ENCODE measurements around the gene IL17RD. TPM values are rescaled to one million over a fixed set of nuclear protein-coding genes. Genes with fewer than 3 reads are reported as not detected.

Gene IL17RD
- polyA plus RNA-seq, 3 donors: 49.5 to 60.5 (median 58.4) TPM

DNA sequence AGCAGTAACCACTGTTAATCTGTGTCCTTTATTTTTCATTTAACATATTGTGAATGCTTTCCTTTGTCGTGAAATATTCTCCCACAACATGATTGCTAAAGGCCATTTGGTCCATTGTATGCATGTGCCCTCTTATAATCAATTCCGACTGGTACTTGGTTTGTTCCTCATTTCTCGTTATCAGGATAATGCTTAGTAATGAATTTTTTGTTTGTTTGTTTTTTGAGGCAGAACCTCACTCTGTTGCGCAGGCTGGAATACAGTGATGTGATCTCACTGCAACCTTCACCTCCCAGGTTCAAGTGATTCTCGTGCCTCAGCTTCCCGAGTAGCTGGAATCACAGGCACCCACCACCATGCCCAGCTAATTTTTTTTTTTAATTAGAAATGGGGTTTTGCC, 82.7 kb downstream of the IL17RD start:
- DNase-seq (ENCODE audit: extremely low read depth in 1 of 11, low read depth in 9 of 11, low spot score in 4 of 11): no peak

DNA sequence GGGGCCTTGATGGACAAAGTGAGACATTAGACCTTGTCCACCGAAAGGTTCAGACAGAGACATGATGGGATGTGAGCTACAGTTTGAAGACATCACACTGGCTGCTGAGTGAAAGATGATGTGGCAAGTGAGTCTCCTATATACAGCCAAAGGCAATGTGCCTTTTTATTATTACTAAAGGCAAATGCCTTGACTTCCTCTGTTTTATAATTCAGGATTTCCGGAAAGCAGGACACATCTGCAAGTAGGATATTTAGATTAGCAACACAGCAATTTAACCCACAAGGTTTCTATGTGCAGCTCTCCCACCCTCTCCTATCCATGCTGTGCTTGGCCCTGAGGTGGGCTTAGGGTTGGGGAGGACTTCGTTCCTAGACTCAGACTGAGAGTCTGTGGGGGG, 84.0 kb downstream of the IL17RD start:
- no peak for DNase-seq (ENCODE audit: extremely low read depth in 1 of 11, low read depth in 9 of 11, low spot score in 4 of 11)

DNA sequence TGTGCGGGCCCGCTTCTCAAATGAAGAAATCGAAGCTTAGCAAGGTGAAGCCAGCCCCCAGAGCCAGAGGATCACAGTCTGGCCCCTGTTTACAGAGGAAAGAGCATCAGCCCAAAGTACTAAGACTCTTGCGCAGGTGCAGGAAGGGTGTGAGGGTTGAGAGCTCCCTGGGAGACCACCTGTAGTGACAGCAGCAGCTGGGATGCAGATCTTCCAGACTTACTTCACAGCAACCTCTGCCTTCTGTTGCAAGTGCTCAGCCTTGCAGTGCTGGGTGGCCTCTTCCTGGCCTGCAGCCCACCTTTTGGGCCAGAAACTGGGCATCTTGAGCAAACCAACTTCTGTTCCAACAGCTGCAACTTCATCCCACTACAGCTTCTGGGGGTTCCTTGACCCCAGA, 85.0 kb downstream of the IL17RD start:
- DNase-seq (ENCODE audit: extremely low read depth in 1 of 11, low read depth in 9 of 11, low spot score in 4 of 11): no peak

DNA sequence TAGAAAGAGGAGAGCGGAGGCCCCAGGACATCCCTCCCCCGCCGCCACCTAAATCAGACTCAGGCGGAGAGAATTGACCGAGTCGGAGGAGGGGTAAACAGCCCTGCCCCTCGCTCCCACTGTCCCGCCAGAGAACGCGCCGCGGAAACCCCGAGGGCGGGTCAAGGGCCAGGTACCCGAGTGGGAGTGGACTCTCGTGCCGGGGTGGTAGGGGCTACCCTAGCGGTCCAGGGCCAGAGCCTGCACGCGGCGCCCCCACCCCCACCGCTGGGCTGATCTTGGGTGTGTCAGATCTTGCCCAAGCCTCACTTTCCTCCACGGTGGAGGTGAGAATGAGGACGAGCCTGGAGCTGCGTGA, 85.7 kb downstream of the IL17RD start:
- no peak for DNase-seq (ENCODE audit: extremely low read depth in 1 of 11, low read depth in 9 of 11, low spot score in 4 of 11)

DNA sequence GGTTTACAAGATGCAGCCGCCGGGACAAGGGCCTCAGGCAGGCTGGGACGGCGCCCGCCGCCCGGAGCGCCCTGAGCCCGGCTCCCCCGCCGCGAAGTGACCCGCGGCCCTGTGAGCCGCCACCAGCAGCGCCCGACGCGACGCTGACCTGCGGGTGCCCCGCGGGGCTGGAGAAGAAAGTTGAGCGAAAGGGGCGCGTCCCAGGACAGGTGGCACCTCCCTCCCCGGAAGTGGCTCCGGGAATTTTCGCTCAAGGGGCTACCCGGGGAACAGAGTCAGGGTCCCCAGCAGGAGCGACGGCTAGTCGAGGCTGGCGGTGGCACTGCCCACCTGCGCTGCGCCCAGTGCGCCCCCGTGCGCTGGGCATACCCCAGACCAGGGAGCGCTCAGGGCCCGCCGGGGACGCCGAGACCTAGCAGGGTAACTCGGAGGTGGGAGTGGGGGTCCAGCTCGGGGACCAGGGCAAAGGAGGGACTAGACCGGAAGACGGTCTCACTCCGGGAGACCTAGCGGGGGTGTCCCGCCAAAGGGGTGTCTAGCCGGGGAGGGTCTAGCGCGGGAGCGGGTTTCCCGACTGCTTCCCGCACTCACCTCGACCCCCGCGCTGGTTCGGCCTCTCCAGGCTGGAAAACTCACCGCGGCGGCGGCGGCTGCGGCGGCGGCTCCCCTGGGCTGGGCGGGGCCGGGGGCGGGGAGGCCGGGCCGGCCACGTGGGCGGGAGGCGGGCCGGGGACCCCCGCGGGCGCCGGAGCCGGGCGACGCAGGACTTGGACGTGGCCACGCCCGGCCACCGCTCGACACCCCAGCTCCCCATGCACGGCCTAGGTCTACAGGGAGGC, 86.3 kb downstream of the IL17RD start:
- DNase-seq (ENCODE audit: extremely low read depth in 1 of 11, low read depth in 9 of 11, low spot score in 4 of 11): peak in 7 of 11 donors; percentile 29 to 62 (median 57)

DNA sequence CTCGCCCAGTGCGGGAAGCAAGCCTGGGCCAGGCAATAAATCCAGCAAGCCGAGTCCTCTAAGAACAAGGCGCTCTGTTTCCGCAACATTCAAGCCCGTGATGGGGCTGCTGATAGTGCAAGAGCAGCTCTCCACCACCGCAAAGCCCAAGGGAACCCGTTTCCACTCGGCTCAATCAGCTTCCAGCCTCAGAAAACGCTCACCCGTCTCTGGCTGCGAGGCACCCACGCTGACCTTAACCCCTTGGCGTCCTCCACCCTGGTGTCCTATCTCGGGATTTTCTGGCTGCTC, 86.9 kb downstream of the IL17RD start:
- peak in 6 of 11 donors; percentile 26 to 52 (median 38) for DNase-seq (ENCODE audit: extremely low read depth in 1 of 11, low read depth in 9 of 11, low spot score in 4 of 11)

DNA sequence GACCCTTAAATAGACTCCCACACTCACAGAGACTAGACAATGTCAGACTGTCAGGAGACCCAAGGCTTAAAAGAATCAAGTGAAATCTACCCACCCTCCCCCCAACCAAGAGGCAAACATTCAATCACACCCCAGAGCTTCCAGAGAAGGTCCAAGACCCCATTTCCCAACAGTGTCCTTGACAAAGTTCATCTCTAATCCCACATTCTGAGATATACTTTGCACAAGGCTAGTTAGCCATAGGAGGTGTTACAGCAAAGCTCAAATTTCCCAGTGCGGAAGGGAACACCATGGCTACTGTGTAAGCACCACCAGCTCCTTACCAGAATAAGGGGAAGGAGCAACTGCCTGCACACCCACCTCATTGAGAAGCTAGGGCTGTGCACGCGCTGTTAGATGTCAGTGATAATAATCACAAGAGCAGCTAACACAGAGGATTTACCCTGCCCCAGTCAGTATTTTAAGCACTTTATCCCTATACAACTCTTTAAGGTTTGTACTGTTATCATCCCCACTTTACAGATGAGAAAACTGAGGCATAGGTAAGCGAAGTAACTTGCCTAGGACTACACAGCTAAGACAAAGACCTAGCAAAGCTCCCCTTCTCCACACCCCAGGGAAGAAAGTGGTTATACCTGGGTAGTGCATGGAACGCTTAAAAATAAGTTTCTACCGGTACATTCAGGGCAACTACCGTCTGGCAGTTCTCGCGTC, 87.4 kb downstream of the IL17RD start:
- no peak for DNase-seq (ENCODE audit: extremely low read depth in 1 of 11, low read depth in 9 of 11, low spot score in 4 of 11)

DNA sequence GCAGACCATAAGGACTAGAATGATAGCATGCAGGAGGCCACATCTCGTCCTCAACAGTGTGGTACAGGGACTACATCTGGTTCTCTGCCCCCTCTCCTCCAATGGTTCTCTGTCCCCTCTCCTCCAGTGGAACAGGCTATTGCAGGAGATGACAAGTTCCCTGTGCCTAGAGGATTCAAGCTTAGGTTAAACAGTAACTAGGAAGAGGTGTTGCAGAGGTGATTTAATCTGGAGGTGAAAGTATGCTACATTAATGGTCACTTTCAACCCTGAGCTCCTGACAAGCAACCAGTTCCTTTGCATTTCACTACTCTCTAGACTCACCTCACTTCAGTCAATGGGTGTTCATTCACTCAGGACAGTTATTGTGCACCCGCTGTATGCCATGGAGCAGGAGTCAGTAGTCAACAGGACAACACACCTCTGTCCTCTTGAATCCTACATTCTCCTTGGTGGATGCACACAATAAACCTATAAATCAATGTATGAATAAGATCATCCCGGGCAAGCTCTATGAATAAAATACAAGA, 88.7 kb downstream of the IL17RD start:
- no peak for DNase-seq (ENCODE audit: extremely low read depth in 1 of 11, low read depth in 9 of 11, low spot score in 4 of 11)

DNA sequence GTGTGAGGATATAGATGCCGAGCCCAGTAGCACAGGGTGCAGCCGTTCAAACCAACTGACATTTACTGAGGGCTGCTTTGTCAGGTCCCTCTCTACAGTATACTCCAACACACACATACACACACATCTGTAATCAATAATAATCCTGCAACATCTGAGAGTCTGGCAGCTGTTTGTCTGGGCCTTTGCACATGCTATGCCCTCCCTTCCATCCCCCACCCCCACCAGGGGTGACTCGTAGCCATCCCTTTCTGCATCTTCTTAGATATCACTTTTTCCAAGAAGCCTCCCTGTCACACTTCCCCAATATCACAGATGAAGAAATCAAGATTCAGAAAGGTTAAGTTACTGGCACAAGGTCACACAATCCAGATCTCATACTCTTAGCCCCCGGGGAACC, 91.0 kb downstream of the IL17RD start:
- DNase-seq (ENCODE audit: extremely low read depth in 1 of 11, low read depth in 9 of 11, low spot score in 4 of 11): no peak

DNA sequence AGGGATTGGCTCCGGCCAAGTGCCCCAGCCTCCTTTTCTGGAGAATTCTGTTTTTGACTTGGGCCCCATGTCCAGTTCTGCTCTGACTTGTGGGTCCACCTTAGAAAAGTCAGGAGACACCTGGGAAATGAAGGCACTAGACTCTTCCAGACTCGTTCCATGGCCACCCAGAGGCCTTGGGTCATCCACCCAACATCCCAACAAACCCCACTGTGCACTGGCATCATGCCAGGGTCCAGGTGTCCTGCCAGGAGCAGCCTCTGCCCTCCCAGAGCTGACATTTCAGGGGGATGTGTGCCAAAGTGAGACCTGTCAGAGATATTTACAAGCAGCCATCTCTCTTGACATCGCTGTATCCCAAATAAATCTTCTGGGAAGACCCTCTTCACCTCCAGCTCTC, 91.5 kb downstream of the IL17RD start:
- DNase-seq (ENCODE audit: extremely low read depth in 1 of 11, low read depth in 9 of 11, low spot score in 4 of 11): no peak

DNA sequence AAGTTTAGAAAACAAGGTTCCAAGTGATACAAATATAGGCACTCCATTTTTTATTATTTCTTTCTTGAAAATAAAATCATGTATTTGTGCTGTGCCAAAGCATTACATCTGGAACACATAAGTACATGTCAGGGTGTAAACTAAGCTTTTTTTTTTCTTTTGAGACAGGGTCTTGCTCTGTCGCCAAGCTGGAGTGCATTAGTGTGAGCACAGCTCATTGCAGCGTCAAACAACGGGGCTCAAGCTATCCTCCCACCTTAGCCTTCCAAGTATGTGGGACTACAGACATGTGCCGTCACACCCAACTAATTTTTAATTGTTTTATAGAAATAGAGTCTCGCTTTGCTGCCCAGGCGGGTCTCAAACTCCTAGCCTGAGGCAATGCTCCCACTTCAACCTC, 95.7 kb downstream of the IL17RD start:
- DNase-seq (ENCODE audit: extremely low read depth in 1 of 11, low read depth in 9 of 11, low spot score in 4 of 11): peak in 3 of 11 donors; percentile 29 to 62 (median 59)

DNA sequence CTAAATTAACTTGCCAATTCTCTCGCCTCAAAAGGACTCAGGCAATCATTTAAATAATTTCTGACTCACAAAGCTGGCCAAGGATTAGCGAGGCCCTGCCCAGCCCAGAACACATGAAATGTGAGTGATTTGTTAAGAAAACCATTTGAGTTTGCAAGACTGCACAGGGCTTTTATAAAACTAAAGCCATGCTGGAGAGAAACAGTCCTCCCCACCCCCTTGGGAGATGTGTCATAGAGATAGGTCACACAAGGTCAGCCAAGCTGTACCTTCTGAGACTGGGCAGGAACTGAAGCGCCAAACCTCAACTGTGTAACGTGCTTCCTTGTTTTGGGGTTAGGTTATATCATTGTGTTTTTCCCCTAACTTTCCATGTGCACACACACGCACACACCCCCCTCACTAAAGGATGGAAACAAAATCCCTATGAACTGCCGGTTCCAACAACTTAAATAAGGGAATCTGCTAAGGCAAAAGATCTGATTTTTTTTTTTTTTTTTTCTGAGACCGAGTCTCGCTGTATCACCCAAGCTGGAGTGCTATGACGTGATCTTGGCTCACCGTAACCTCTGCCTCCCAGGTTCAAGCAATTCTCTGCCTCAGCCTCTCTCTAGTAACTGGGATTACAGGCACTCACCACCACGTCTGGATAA, 96.6 kb downstream of the IL17RD start:
- DNase-seq (ENCODE audit: extremely low read depth in 1 of 11, low read depth in 9 of 11, low spot score in 4 of 11): no peak

DNA sequence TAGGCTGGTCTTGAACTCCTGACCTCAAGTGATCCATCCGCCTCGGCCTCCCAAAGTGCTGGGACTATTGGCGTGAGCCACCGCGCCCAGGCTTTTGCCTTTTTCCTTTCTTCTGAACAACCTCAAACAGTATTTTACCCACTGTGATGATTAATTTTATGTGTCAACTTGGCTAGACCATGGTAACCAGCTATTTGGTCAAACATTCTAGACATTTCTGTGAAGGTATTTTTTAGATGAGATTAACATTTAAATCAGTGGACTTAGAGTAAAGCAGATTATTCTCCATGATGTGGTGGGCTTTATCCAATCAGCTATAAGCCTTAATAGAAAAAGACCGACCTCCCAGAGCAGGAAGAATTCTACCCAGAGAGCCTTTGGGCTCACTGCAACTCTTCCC, 98.7 kb downstream of the IL17RD start:
- no peak for DNase-seq (ENCODE audit: extremely low read depth in 1 of 11, low read depth in 9 of 11, low spot score in 4 of 11)

DNA sequence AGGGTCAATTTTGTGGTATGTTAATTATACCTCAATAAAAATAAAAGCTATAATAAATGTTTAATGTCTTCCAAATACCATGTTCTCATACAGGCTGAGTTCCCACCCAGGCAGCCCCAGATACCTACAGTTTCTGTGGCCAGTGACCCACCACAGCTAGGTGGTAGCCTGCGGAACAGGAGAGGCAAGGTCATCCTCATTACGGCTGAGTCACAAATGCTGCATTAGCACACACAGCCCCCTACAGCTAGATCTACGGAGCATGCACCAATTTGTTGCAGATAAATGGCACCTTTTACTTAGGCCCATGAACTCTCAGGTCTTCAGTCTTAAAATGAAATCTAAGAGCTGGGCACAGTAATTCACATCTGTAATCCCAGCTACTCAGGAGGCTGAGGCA, 99.6 kb downstream of the IL17RD start:
- DNase-seq (ENCODE audit: extremely low read depth in 1 of 11, low read depth in 9 of 11, low spot score in 4 of 11): no peak

DNA sequence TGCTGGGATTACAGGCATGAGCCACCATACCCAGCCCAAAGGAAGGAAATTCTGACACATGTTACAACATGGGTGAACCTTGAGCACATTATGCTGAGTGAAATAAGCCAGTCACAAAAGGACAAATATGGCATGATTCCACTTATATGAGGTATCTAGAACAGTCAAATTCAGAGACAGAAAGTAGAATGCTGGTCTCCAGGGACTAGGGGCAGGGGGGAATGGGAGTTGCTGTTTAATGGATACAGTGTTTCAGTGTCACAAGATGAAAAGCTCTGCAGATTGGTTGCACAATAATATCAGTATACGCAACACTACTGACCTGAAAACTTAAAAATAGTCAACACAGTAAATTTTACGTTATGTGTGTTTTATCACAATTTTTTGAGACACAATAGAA, 100.6 kb downstream of the IL17RD start:
- DNase-seq (ENCODE audit: extremely low read depth in 1 of 11, low read depth in 9 of 11, low spot score in 4 of 11): no peak

DNA sequence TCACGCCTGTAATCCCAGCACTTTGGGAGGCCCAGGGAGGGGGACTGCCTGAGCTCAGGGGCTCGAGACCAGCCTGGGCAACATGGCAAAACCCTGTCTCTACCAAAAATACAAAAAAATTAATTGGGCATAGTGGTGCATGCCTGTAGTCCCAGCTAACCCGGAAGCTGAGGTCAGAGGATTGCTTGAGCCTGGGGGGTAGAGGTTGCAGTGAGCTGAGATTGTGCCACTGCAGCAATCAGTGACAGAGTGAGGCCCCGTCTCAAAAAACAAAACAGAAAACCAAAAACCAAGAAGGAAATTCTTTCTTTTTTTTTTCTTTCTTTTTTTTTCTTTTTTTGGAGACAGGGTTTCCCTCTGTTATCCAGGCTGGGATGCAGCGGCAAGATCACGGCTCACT, 101.2 kb downstream of the IL17RD start:
- DNase-seq (ENCODE audit: extremely low read depth in 1 of 11, low read depth in 9 of 11, low spot score in 4 of 11): no peak

DNA sequence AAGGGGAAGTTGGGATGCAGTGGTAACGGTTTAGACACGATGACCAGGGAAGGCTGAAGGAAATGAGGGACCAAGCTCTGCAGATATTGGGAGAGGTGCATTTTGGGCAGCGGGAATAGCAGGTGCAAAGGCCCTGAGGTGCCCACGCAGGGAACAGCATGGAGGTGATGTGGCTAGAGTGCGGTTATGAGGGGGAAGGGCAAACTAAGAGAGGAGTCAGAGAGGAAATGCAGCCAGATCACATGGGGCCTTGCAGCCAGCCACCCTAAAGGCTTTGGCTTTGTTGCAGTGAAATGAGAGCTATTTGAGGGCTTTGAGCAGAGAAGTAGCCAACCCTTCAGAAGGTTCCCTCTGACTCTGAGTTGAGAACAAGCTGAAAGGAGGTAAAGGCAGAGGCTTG, 102.1 kb downstream of the IL17RD start:
- no peak for DNase-seq (ENCODE audit: extremely low read depth in 1 of 11, low read depth in 9 of 11, low spot score in 4 of 11)

DNA sequence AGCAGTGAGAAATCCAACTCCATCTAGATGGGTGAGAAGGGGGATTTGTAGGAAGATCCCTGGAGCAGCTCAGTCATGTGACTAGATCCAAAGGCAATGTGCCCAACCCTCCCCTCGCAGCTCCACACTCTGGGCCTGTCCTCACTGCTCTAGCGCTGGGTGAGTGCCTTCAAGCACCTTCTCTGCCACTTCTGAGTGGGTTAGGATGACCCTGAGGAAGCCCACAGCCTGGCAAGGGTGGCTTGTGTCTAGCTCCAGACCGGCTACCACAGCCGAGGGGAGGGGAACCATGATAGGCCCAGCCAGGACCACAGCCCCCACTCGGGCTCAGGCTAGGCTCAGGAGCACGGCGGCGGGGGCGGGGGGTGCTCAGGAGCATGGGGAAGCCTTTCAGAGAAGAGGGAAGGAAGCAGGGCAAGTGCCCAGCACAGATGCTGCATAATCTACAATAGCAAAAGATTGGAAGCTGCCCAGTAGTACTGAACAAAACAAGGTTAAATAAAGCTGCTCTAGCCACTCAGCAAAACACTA, 103.0 kb downstream of the IL17RD start:
- DNase-seq (ENCODE audit: extremely low read depth in 1 of 11, low read depth in 9 of 11, low spot score in 4 of 11): no peak

DNA sequence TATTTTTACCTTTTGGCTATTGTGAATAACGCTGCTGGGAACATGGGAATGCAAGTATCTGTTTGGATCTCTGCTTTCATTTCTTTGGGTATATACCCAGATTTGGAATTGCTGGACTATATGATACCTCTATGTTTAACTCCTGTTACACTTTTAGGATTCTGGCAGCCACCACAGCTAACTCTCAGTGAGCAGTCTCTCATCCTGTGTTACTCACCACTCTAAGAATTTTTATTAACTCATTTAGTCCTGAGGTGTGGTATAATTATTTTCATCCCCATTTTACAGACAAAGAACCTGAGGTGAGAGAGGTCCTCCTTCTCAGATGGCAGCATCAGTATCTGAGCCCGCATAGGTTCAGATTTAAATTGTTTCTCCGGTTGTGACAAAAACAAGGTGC, 103.6 kb downstream of the IL17RD start:
- DNase-seq (ENCODE audit: extremely low read depth in 1 of 11, low read depth in 9 of 11, low spot score in 4 of 11): no peak
